ENCODE results near the gene TRABD2B. TPM values are rescaled to one million over a fixed set of nuclear protein-coding genes. Genes with fewer than 3 reads are reported as not detected.

The TRABD2B gene
- total and polyA plus RNA-seq, 2 experiments from 2014 or later, result 1.6 to 2.0 TPM

- DNase-seq (ENCODE audit: low spot score), result no peak
- H3K36me3 Mint-ChIP-seq (ENCODE audit: low read depth), result no peaks in the 10 kb centered on the region
- 0 out of 2 replicates have a peak, but pooled peaks cover 2% of the 10 kb centered on the region for H4K20me1 ChIP-seq (replicated peaks; ENCODE audit: insufficient read depth)
- TF ChIP-seq CTCF (conservative IDR thresholded peaks at IDR 0.05; ENCODE audit: low read depth in 2 of 2) (no peak), ZNF331 (CRISPR knock-in tag; IDR thresholded peaks at IDR 0.05; ENCODE audit: low read depth) (no peak), NANOG (IDR thresholded peaks at IDR 0.05; ENCODE audit: borderline replicate concordance) (no peak), EZH2 (IDR thresholded peaks at IDR 0.05; ENCODE audit: low read depth, unreplicated experiment) (no peak), JUNB (IDR thresholded peaks at IDR 0.05; ENCODE audit: unreplicated experiment) (no peak), ZNF114 (CRISPR knock-in tag; IDR thresholded peaks at IDR 0.05) (no peak), EZH2phosphoT487 (IDR thresholded peaks at IDR 0.05; ENCODE audit: unreplicated experiment) (no peak), STAT1 (IDR thresholded peaks at IDR 0.05; ENCODE audit: unreplicated experiment) (no peak), ZNF462 (CRISPR knock-in tag; IDR thresholded peaks at IDR 0.05) (no peak), POLR2AphosphoS5 (IDR thresholded peaks at IDR 0.05; ENCODE audit: low read depth) (no peak), CREB1 (CRISPR knock-in tag; IDR thresholded peaks at IDR 0.05; ENCODE audit: low read depth) (no peak)
- TF ChIP-seq, protein P1, sequence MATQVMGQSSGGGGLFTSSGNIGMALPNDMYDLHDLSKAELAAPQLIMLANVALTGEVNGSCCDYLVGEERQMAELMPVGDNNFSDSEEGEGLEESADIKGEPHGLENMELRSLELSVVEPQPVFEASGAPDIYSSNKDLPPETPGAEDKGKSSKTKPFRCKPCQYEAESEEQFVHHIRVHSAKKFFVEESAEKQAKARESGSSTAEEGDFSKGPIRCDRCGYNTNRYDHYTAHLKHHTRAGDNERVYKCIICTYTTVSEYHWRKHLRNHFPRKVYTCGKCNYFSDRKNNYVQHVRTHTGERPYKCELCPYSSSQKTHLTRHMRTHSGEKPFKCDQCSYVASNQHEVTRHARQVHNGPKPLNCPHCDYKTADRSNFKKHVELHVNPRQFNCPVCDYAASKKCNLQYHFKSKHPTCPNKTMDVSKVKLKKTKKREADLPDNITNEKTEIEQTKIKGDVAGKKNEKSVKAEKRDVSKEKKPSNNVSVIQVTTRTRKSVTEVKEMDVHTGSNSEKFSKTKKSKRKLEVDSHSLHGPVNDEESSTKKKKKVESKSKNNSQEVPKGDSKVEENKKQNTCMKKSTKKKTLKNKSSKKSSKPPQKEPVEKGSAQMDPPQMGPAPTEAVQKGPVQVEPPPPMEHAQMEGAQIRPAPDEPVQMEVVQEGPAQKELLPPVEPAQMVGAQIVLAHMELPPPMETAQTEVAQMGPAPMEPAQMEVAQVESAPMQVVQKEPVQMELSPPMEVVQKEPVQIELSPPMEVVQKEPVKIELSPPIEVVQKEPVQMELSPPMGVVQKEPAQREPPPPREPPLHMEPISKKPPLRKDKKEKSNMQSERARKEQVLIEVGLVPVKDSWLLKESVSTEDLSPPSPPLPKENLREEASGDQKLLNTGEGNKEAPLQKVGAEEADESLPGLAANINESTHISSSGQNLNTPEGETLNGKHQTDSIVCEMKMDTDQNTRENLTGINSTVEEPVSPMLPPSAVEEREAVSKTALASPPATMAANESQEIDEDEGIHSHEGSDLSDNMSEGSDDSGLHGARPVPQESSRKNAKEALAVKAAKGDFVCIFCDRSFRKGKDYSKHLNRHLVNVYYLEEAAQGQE (IDR thresholded peaks at IDR 0.05; ENCODE audit: unreplicated experiment), result no peak
- TF ChIP-seq, protein P2, sequence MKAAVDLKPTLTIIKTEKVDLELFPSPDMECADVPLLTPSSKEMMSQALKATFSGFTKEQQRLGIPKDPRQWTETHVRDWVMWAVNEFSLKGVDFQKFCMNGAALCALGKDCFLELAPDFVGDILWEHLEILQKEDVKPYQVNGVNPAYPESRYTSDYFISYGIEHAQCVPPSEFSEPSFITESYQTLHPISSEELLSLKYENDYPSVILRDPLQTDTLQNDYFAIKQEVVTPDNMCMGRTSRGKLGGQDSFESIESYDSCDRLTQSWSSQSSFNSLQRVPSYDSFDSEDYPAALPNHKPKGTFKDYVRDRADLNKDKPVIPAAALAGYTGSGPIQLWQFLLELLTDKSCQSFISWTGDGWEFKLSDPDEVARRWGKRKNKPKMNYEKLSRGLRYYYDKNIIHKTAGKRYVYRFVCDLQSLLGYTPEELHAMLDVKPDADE (IDR thresholded peaks at IDR 0.05), result no peak
- H3K4me3 ChIP-seq, result no peak overlapping the region
- H3F3A ChIP-seq (replicated peaks; ENCODE audit: low read depth), result no peaks in the 10 kb centered on the region
- peaks cover 5% of the 10 kb centered on the region for H3K27me3 Mint-ChIP-seq (ENCODE audit: insufficient read depth, low read depth, poor library complexity)
- H3K79me2 ChIP-seq (replicated peaks; ENCODE audit: insufficient read depth), result no peaks in the 10 kb centered on the region
- H3K9me3 Mint-ChIP-seq, result no peaks in the 10 kb centered on the region
- H3K4me1 ChIP-seq (ENCODE audit: insufficient read depth), result no peaks in the 10 kb centered on the region
- H3K27me3 ChIP-seq (ENCODE audit: insufficient read depth), result no peaks in the 10 kb centered on the region
- no peak overlapping the region for H3K4me2 ChIP-seq
- no peak overlapping the region for H3K27ac ChIP-seq (ENCODE audit: low read depth)
- no peak overlapping the region for H3K4me3 Mint-ChIP-seq
- ATAC-seq, result no peak
- H3K9me2 ChIP-seq (ENCODE audit: insufficient read depth), result no peaks in the 10 kb centered on the region
- H3K4me1 Mint-ChIP-seq, result peaks cover 15% of the 10 kb centered on the region; the same call in 2 of the 3 replicates
- H3K36me3 ChIP-seq (ENCODE audit: insufficient read depth), result no peaks in the 10 kb centered on the region
- H2AFZ ChIP-seq, result no peak overlapping the region
- no peak overlapping the region for H3K27ac Mint-ChIP-seq
These were observed 178.3 kb downstream of the TRABD2B start for GRCh38 chr1:47818682-47819573.
